Testis (tissue), 2 donors: Measurements from ENCODE around the gene METTL25.

ENCODE experiments used
- POLR2A ChIP-seq: fragments of 450-650 bp; IDR thresholded peaks from one replicate; pipeline ENCODE4 v1.6.1; 2017; ENCODE audit warnings: antibody characterized with exemption, mild to moderate bottlenecking, moderate library complexity
- TF ChIP-seq, protein P1 (sequence below), 3 experiments: fragments of 450-650 bp in 2 of 3; fragments of 200-600 bp in 1 of 3; sonication (generic) in 1 of 3; IDR thresholded peaks; one replicate each; pipeline ENCODE4 v1.5.1; 2016 to 2019; ENCODE audit warnings: antibody characterized with exemption in 3 of 3, mild to moderate bottlenecking in 2 of 3, moderate library complexity in 1 of 3

DNA sequence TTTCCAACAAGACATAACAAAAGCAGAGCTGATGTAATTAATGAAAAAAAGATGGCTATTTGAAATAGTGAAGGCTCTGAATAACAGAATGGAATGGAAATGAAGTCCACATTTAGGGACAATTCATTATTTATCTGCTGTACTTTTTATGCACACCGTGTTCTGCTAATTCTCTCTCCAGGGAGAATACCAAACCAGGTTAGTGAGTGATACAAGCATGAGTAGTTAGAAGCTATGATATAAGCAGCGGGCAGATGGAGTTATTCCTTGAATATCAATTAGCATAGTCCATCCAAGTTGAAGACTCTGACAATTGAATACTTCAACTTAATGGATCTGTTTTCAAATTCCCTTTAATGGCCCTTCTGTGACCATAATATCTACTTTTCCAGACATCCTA is 166.3 kb downstream of the METTL25 start:
- TF ChIP-seq, protein P1, sequence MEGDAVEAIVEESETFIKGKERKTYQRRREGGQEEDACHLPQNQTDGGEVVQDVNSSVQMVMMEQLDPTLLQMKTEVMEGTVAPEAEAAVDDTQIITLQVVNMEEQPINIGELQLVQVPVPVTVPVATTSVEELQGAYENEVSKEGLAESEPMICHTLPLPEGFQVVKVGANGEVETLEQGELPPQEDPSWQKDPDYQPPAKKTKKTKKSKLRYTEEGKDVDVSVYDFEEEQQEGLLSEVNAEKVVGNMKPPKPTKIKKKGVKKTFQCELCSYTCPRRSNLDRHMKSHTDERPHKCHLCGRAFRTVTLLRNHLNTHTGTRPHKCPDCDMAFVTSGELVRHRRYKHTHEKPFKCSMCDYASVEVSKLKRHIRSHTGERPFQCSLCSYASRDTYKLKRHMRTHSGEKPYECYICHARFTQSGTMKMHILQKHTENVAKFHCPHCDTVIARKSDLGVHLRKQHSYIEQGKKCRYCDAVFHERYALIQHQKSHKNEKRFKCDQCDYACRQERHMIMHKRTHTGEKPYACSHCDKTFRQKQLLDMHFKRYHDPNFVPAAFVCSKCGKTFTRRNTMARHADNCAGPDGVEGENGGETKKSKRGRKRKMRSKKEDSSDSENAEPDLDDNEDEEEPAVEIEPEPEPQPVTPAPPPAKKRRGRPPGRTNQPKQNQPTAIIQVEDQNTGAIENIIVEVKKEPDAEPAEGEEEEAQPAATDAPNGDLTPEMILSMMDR (IDR thresholded peaks at IDR 0.05): no peak
- TF ChIP-seq POLR2A: no peak
